Measurements from ENCODE around the gene MRM1.
"Not testable (repeated sequence)": the region's sequence is repeated elsewhere in the genome, so short reads cannot be mapped to it uniquely, and the experiment has no call there.

Gene MRM1

GRCh38 chr17:36602030-36602748, 806 bp downstream of the MRM1 start:
- DNase-seq (ENCODE audit: low spot score): no peak

GRCh38 chr17:36602924-36603384, 1.6 kb downstream of the MRM1 start:
- peak; percentile 80 for DNase-seq (ENCODE audit: low spot score)

GRCh38 chr17:36605028-36605427, 3.6 kb downstream of the MRM1 start:
- DNase-seq (ENCODE audit: low spot score): not testable (repeated sequence)

GRCh38 chr17:36608280-36608679, 6.9 kb downstream of the MRM1 start:
- DNase-seq (ENCODE audit: low spot score): no peak

- DNase-seq (ENCODE audit: low spot score): no peak
These were observed 7.6 kb downstream of the MRM1 start for GRCh38 chr17:36608794-36609497.

GRCh38 chr17:36609498-36609862, 8.1 kb downstream of the MRM1 start:
- no peak for DNase-seq (ENCODE audit: low spot score)

- DNase-seq (ENCODE audit: low spot score): no peak
These were observed 9.1 kb downstream of the MRM1 start for GRCh38 chr17:36610474-36610873.

GRCh38 chr17:36611345-36612072, 10.1 kb downstream of the MRM1 start:
- DNase-seq (ENCODE audit: low spot score): no peak

- no peak for DNase-seq (ENCODE audit: low spot score)
These were observed 10.9 kb downstream of the MRM1 start for GRCh38 chr17:36612323-36612722.

- no peak for DNase-seq (ENCODE audit: low spot score)
These were observed 11.8 kb downstream of the MRM1 start for GRCh38 chr17:36613155-36613554.

GRCh38 chr17:36614081-36614480, 12.7 kb downstream of the MRM1 start:
- no peak for DNase-seq (ENCODE audit: low spot score)

- DNase-seq (ENCODE audit: low spot score): no peak
These were observed 13.6 kb downstream of the MRM1 start for GRCh38 chr17:36614933-36615332.

- DNase-seq (ENCODE audit: low spot score): no peak
These were observed 15.0 kb downstream of the MRM1 start for GRCh38 chr17:36616061-36617029.

- DNase-seq (ENCODE audit: low spot score): no peak
These were observed 16.4 kb downstream of the MRM1 start for GRCh38 chr17:36617773-36618172.

GRCh38 chr17:36623281-36623680, 21.9 kb downstream of the MRM1 start:
- DNase-seq (ENCODE audit: low spot score): no peak

- no peak for DNase-seq (ENCODE audit: low spot score)
These were observed 23.8 kb downstream of the MRM1 start for GRCh38 chr17:36625188-36625587.

GRCh38 chr17:36627101-36627500, 25.7 kb downstream of the MRM1 start:
- DNase-seq (ENCODE audit: low spot score): no peak

GRCh38 chr17:36628576-36628975, 27.2 kb downstream of the MRM1 start:
- DNase-seq (ENCODE audit: low spot score): no peak

- DNase-seq (ENCODE audit: low spot score): peak; percentile 83
These were observed 28.0 kb downstream of the MRM1 start for GRCh38 chr17:36629252-36629847.

- no peak for DNase-seq (ENCODE audit: low spot score)
These were observed 28.7 kb downstream of the MRM1 start for GRCh38 chr17:36629970-36630502.

- DNase-seq (ENCODE audit: low spot score): no peak
These were observed 29.6 kb downstream of the MRM1 start for GRCh38 chr17:36631022-36631421.
